ENCODE measurements around the gene B3GLCT. TPM values are rescaled to one million over a fixed set of nuclear protein-coding genes. Genes with fewer than 3 reads are reported as not detected.

Gene B3GLCT
- total and polyA plus RNA-seq, 2 of the 13 experiments (the other 11 are each of a cell fraction or from before 2014, with no cell fraction given): 2.0 to 7.1 TPM

- WGBS (ENCODE audit: low lambda C conversion rate): 82% methylated on average over 2 of the region's 2 CpGs
- in situ Hi-C loops (cut with HindIII; ENCODE audit: extremely low pct_ligation_motif_present, low pct_unique_long_range_greater_than_20kb): loop anchor here (25.0 kb wide), 1 partner anchor 495 kb away; the partner anchor contains the start of gene RXFP2
Measured at GRCh38 chr13:31242367-31242766, 42.6 kb downstream of the B3GLCT start.

More at GRCh38 chr13:31242367-31242766, 42.6 kb downstream of the B3GLCT start:
- H3K36me3 ChIP-seq (replicated peaks in 1 of 2; ENCODE audit: control insufficient read depth in 1 of 2, insufficient read depth in 2 of 2, low read length in 2 of 2): no peaks in the 10 kb centered on the region
- no peak overlapping the region for H3K9ac ChIP-seq (ENCODE audit: insufficient read depth, low read depth, low read length)
- ATAC-seq (no peak), FAIRE-seq (no peak), DNase-seq (ENCODE audit: low spot score) (no peak)
- intact Hi-C loops (cut with micrococcal nuclease; ENCODE audit: unreplicated experiment): no loop called here
- POLR2A ChIA-PET: no interaction called here
- H3K27ac ChIP-seq (ENCODE audit: extremely low read length, insufficient read depth, low read length): no peak overlapping the region
- no peaks in the 10 kb centered on the region for H3K4me1 ChIP-seq (ENCODE audit: insufficient read depth, low read length)
- no TSS peak for BruUV-seq (replicated peaks)
- H4K20me1 ChIP-seq (ENCODE audit: insufficient read depth, low read length): no peaks in the 10 kb centered on the region
- H2AFZ ChIP-seq (ENCODE audit: low read length): no peak overlapping the region
- H3K9me3 ChIP-seq (ENCODE audit: low read length): no peaks in the 10 kb centered on the region
- H3K4me3 ChIP-seq (replicated peaks in 1 of 3; ENCODE audit: insufficient read depth in 1 of 3, low read depth in 2 of 3, low read length in 3 of 3): no peak overlapping the region
- no peaks in the 10 kb centered on the region; a peak in 1 of 5 replicates for H3K27me3 ChIP-seq (ENCODE audit: control insufficient read depth in 1 of 2, insufficient read depth in 2 of 2, low read length in 2 of 2)
- TF ChIP-seq CEBPG (CRISPR knock-in tag; IDR thresholded peaks at IDR 0.05) (no peak), CREBL2 (CRISPR knock-in tag; IDR thresholded peaks at IDR 0.05; ENCODE audit: borderline replicate concordance) (no peak), ZNF468 (CRISPR knock-in tag; IDR thresholded peaks at IDR 0.05) (no peak), NR2F6 (IDR thresholded peaks at IDR 0.05) (no peak), NR2F6 (CRISPR knock-in tag; IDR thresholded peaks at IDR 0.05) (no peak), ZKSCAN8 (CRISPR knock-in tag; IDR thresholded peaks at IDR 0.05; ENCODE audit: borderline replicate concordance) (no peak), FOXJ3 (CRISPR knock-in tag; IDR thresholded peaks at IDR 0.05; ENCODE audit: borderline replicate concordance) (no peak), ZNF83 (CRISPR knock-in tag; IDR thresholded peaks at IDR 0.05; ENCODE audit: borderline replicate concordance) (no peak), HMG20B (CRISPR knock-in tag; conservative IDR thresholded peaks at IDR 0.05) (no peak), ZNF709 (CRISPR knock-in tag; IDR thresholded peaks at IDR 0.05) (no peak), ATF3 (CRISPR knock-in tag; IDR thresholded peaks at IDR 0.05) (no peak), HNRNPL (IDR thresholded peaks at IDR 0.05; ENCODE audit: low read depth, low read length) (no peak), DMTF1 (CRISPR knock-in tag; IDR thresholded peaks at IDR 0.05) (no peak), ZNF10 (CRISPR knock-in tag; IDR thresholded peaks at IDR 0.05; ENCODE audit: borderline replicate concordance, low read depth) (no peak), ZNF143 (CRISPR knock-in tag; IDR thresholded peaks at IDR 0.05) (no peak), ZNF460 (CRISPR knock-in tag; IDR thresholded peaks at IDR 0.05; ENCODE audit: borderline replicate concordance) (no peak), ZNF660 (CRISPR knock-in tag; IDR thresholded peaks at IDR 0.05; ENCODE audit: borderline replicate concordance, low read depth) (no peak)
- TF ChIP-seq, protein P1, sequence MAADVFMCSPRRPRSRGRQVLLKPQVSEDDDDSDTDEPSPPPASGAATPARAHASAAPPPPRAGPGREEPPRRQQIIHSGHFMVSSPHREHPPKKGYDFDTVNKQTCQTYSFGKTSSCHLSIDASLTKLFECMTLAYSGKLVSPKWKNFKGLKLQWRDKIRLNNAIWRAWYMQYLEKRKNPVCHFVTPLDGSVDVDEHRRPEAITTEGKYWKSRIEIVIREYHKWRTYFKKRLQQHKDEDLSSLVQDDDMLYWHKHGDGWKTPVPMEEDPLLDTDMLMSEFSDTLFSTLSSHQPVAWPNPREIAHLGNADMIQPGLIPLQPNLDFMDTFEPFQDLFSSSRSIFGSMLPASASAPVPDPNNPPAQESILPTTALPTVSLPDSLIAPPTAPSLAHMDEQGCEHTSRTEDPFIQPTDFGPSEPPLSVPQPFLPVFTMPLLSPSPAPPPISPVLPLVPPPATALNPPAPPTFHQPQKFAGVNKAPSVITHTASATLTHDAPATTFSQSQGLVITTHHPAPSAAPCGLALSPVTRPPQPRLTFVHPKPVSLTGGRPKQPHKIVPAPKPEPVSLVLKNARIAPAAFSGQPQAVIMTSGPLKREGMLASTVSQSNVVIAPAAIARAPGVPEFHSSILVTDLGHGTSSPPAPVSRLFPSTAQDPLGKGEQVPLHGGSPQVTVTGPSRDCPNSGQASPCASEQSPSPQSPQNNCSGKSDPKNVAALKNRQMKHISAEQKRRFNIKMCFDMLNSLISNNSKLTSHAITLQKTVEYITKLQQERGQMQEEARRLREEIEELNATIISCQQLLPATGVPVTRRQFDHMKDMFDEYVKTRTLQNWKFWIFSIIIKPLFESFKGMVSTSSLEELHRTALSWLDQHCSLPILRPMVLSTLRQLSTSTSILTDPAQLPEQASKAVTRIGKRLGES (CRISPR knock-in tag; IDR thresholded peaks at IDR 0.05; ENCODE audit: borderline replicate concordance): no peak
- TF ChIP-seq, protein P2, sequence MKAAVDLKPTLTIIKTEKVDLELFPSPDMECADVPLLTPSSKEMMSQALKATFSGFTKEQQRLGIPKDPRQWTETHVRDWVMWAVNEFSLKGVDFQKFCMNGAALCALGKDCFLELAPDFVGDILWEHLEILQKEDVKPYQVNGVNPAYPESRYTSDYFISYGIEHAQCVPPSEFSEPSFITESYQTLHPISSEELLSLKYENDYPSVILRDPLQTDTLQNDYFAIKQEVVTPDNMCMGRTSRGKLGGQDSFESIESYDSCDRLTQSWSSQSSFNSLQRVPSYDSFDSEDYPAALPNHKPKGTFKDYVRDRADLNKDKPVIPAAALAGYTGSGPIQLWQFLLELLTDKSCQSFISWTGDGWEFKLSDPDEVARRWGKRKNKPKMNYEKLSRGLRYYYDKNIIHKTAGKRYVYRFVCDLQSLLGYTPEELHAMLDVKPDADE (CRISPR knock-in tag; IDR thresholded peaks at IDR 0.05): no peak
- no peaks in the 10 kb centered on the region for H3K79me2 ChIP-seq (ENCODE audit: insufficient read depth, low read length)
- CTCF ChIA-PET (ENCODE audit: low intra/inter-chr PET ratio, low total read pairs): no interaction called here
- no peak overlapping the region for H3K4me2 ChIP-seq (ENCODE audit: low read depth, low read length)
